Measurements from ENCODE around the gene RAB11A.

RAB11A gene

GRCh38 chr15:65914386-65914785 is 45.1 kb downstream of the RAB11A start:
- Histone ChIP-seq H3K79me2 (ENCODE audit: insufficient read depth, low read length) (no peaks in the 10 kb centered on the region), H3K4me2 (ENCODE audit: low read depth, low read length, poor library complexity, severe bottlenecking) (no peak overlapping the region), H3K9me2 (replicated peaks; ENCODE audit: low read depth, low read length) (no peaks in the 10 kb centered on the region), H3K9me3 (ENCODE audit: insufficient read depth, low read depth, low read length) (no peaks in the 10 kb centered on the region), H2AFZ (ENCODE audit: low read length) (no peak overlapping the region), H3K27me3 (ENCODE audit: insufficient read depth, low read length, poor library complexity, severe bottlenecking) (no peaks in the 10 kb centered on the region), H3K4me1 (ENCODE audit: insufficient read depth, low read length, poor library complexity, severe bottlenecking) (no peaks in the 10 kb centered on the region), H3K36me3 (ENCODE audit: insufficient read depth, low read length) (peaks cover 5% of the 10 kb centered on the region; the same call in 1 of the 2 replicates), H4K20me1 (ENCODE audit: insufficient read depth, low read length, poor library complexity, severe bottlenecking) (no peaks in the 10 kb centered on the region), H3K9ac (ENCODE audit: low read depth, low read length, poor library complexity, severe bottlenecking) (no peak overlapping the region), H3F3A (ENCODE audit: low read depth) (no peaks in the 10 kb centered on the region), H3K4me3 (ENCODE audit: low read length, poor library complexity, severe bottlenecking) (no peak overlapping the region)
- TF ChIP-seq EZH2phosphoT487 (IDR thresholded peaks at IDR 0.05; ENCODE audit: borderline replicate concordance) (no peak), CTCF (conservative IDR thresholded peaks at IDR 0.05; ENCODE audit: low read length) (no peak)

- H3K9me2 ChIP-seq (replicated peaks; ENCODE audit: low read depth, low read length), result no peaks in the 10 kb centered on the region
- no peak overlapping the region for H3K4me2 ChIP-seq (ENCODE audit: low read depth, low read length, poor library complexity, severe bottlenecking)
- peaks cover 5% of the 10 kb centered on the region; the same call in 1 of the 2 replicates for H3K36me3 ChIP-seq (ENCODE audit: insufficient read depth, low read length)
- no peaks in the 10 kb centered on the region for H3K9me3 ChIP-seq (ENCODE audit: insufficient read depth, low read depth, low read length)
- no peak overlapping the region for H3K4me3 ChIP-seq (ENCODE audit: low read length, poor library complexity, severe bottlenecking)
- no peaks in the 10 kb centered on the region for H3K79me2 ChIP-seq (ENCODE audit: insufficient read depth, low read length)
- no peaks in the 10 kb centered on the region for H3K4me1 ChIP-seq (ENCODE audit: insufficient read depth, low read length, poor library complexity, severe bottlenecking)
- no peak overlapping the region for H3K9ac ChIP-seq (ENCODE audit: low read depth, low read length, poor library complexity, severe bottlenecking)
- no peaks in the 10 kb centered on the region for H4K20me1 ChIP-seq (ENCODE audit: insufficient read depth, low read length, poor library complexity, severe bottlenecking)
- no peak for TF ChIP-seq CTCF (conservative IDR thresholded peaks at IDR 0.05; ENCODE audit: low read length)
- H3F3A ChIP-seq (ENCODE audit: low read depth), result no peaks in the 10 kb centered on the region
- H3K27me3 ChIP-seq (ENCODE audit: insufficient read depth, low read length, poor library complexity, severe bottlenecking), result no peaks in the 10 kb centered on the region
- no peak overlapping the region for H2AFZ ChIP-seq (ENCODE audit: low read length)
Measured at GRCh38 chr15:65914981-65915925, 46.0 kb downstream of the RAB11A start.

- Histone ChIP-seq H3F3A (ENCODE audit: low read depth) (no peaks in the 10 kb centered on the region), H2AFZ (ENCODE audit: low read length) (no peak overlapping the region), H3K79me2 (ENCODE audit: insufficient read depth, low read length) (no peaks in the 10 kb centered on the region), H3K9me3 (ENCODE audit: insufficient read depth, low read depth, low read length) (no peaks in the 10 kb centered on the region), H3K9me2 (replicated peaks; ENCODE audit: low read depth, low read length) (no peaks in the 10 kb centered on the region), H3K4me1 (ENCODE audit: insufficient read depth, low read length, poor library complexity, severe bottlenecking) (no peaks in the 10 kb centered on the region), H3K27me3 (ENCODE audit: insufficient read depth, low read length, poor library complexity, severe bottlenecking) (no peaks in the 10 kb centered on the region), H4K20me1 (ENCODE audit: insufficient read depth, low read length, poor library complexity, severe bottlenecking) (no peaks in the 10 kb centered on the region), H3K4me2 (ENCODE audit: low read depth, low read length, poor library complexity, severe bottlenecking) (no peak overlapping the region), H3K4me3 (ENCODE audit: low read length, poor library complexity, severe bottlenecking) (no peak overlapping the region), H3K9ac (ENCODE audit: low read depth, low read length, poor library complexity, severe bottlenecking) (no peak overlapping the region), H3K36me3 (ENCODE audit: insufficient read depth, low read length) (no peaks in the 10 kb centered on the region)
- TF ChIP-seq CTCF (conservative IDR thresholded peaks at IDR 0.05; ENCODE audit: low read length), result no peak
- no peak for TF ChIP-seq EZH2phosphoT487 (IDR thresholded peaks at IDR 0.05; ENCODE audit: borderline replicate concordance)
Measured at GRCh38 chr15:65916041-65916663, 46.9 kb downstream of the RAB11A start.
